Activated naive CD8-positive, alpha-beta T cell (primary cell): ENCODE results near the gene TARS3.

Source experiments
- H3K27ac Mint-ChIP-seq: one replicate; pipeline ENCODE4 v1.8.0; 2021; ENCODE audit warnings: mixed read lengths
- H3K27me3 Mint-ChIP-seq: one replicate; pipeline ENCODE4 v1.8.0; 2021; ENCODE audit warnings: mixed read lengths
- H3K36me3 Mint-ChIP-seq: one replicate; pipeline ENCODE4 v1.8.0; 2021; ENCODE audit warnings: mixed read lengths
- H3K4me1 Mint-ChIP-seq: one replicate; pipeline ENCODE4 v1.8.0; 2021; ENCODE audit warnings: low read depth, mixed read lengths
- H3K4me3 Mint-ChIP-seq: one replicate; pipeline ENCODE4 v1.8.0; 2021; ENCODE audit warnings: mild to moderate bottlenecking, mixed read lengths
- H3K9me3 Mint-ChIP-seq: one replicate; pipeline ENCODE4 v1.8.0; 2021; ENCODE audit warnings: low read depth, mixed read lengths

Gene TARS3

GRCh38 chr15:101723171-101723873, 951 bp downstream of the TARS3 start:
- H3K9me3 Mint-ChIP-seq, result no peaks in the 10 kb centered on the region
- H3K27ac Mint-ChIP-seq, result peak overlapping the region; percentile 86
- no peaks in the 10 kb centered on the region for H3K27me3 Mint-ChIP-seq
- H3K4me1 Mint-ChIP-seq, result peaks cover 29% of the 10 kb centered on the region
- H3K4me3 Mint-ChIP-seq, result peak overlapping the region; percentile 90
- peaks cover 10% of the 10 kb centered on the region for H3K36me3 Mint-ChIP-seq

GRCh38 chr15:101718896-101719295, 5.4 kb downstream of the TARS3 start:
- peaks cover 19% of the 10 kb centered on the region for H3K36me3 Mint-ChIP-seq
- H3K9me3 Mint-ChIP-seq, result no peaks in the 10 kb centered on the region
- peaks cover 26% of the 10 kb centered on the region for H3K4me1 Mint-ChIP-seq
- no peaks in the 10 kb centered on the region for H3K27me3 Mint-ChIP-seq
- H3K4me3 Mint-ChIP-seq, result no peak overlapping the region
- no peak overlapping the region for H3K27ac Mint-ChIP-seq

- Mint-ChIP-seq H3K4me3 (no peak overlapping the region), H3K4me1 (peaks cover 6% of the 10 kb centered on the region), H3K27me3 (no peaks in the 10 kb centered on the region), H3K9me3 (no peaks in the 10 kb centered on the region), H3K27ac (no peak overlapping the region), H3K36me3 (peaks cover 20% of the 10 kb centered on the region)
Measured at GRCh38 chr15:101712078-101712477, 12.2 kb downstream of the TARS3 start.

- H3K4me3 Mint-ChIP-seq, result no peak overlapping the region
- no peaks in the 10 kb centered on the region for H3K9me3 Mint-ChIP-seq
- no peak overlapping the region for H3K27ac Mint-ChIP-seq
- H3K27me3 Mint-ChIP-seq, result no peaks in the 10 kb centered on the region
- peaks cover 6% of the 10 kb centered on the region for H3K4me1 Mint-ChIP-seq
- peaks cover 20% of the 10 kb centered on the region for H3K36me3 Mint-ChIP-seq
Measured at GRCh38 chr15:101710806-101711205, 13.5 kb downstream of the TARS3 start.

GRCh38 chr15:101709466-101709865, 14.8 kb downstream of the TARS3 start:
- Mint-ChIP-seq H3K4me1 (peaks cover 6% of the 10 kb centered on the region), H3K4me3 (no peak overlapping the region), H3K27ac (no peak overlapping the region), H3K36me3 (peaks cover 28% of the 10 kb centered on the region), H3K9me3 (no peaks in the 10 kb centered on the region), H3K27me3 (no peaks in the 10 kb centered on the region)

GRCh38 chr15:101707983-101708382, 16.3 kb downstream of the TARS3 start:
- Mint-ChIP-seq H3K9me3 (no peaks in the 10 kb centered on the region), H3K4me1 (peaks cover 2% of the 10 kb centered on the region), H3K4me3 (no peak overlapping the region), H3K36me3 (peaks cover 24% of the 10 kb centered on the region), H3K27ac (no peak overlapping the region), H3K27me3 (no peaks in the 10 kb centered on the region)

- no peak overlapping the region for H3K4me3 Mint-ChIP-seq
- H3K4me1 Mint-ChIP-seq, result peaks cover 8% of the 10 kb centered on the region
- no peak overlapping the region for H3K27ac Mint-ChIP-seq
- H3K36me3 Mint-ChIP-seq, result peaks cover 38% of the 10 kb centered on the region
- H3K27me3 Mint-ChIP-seq, result no peaks in the 10 kb centered on the region
- no peaks in the 10 kb centered on the region for H3K9me3 Mint-ChIP-seq
Measured at GRCh38 chr15:101702077-101702476, 22.2 kb downstream of the TARS3 start.

GRCh38 chr15:101698314-101698713, 26.0 kb downstream of the TARS3 start:
- Mint-ChIP-seq H3K4me3 (no peak overlapping the region), H3K36me3 (peaks cover 43% of the 10 kb centered on the region), H3K27me3 (no peaks in the 10 kb centered on the region), H3K9me3 (no peaks in the 10 kb centered on the region), H3K4me1 (peaks cover 18% of the 10 kb centered on the region), H3K27ac (no peak overlapping the region)

GRCh38 chr15:101697488-101697887, 26.8 kb downstream of the TARS3 start:
- Mint-ChIP-seq H3K4me3 (no peak overlapping the region), H3K27ac (peak overlapping the region; percentile 46), H3K9me3 (no peaks in the 10 kb centered on the region), H3K36me3 (peaks cover 41% of the 10 kb centered on the region), H3K27me3 (no peaks in the 10 kb centered on the region), H3K4me1 (peaks cover 18% of the 10 kb centered on the region)

GRCh38 chr15:101696829-101697228, 27.4 kb downstream of the TARS3 start:
- no peak overlapping the region for H3K27ac Mint-ChIP-seq
- no peaks in the 10 kb centered on the region for H3K27me3 Mint-ChIP-seq
- H3K9me3 Mint-ChIP-seq, result no peaks in the 10 kb centered on the region
- H3K4me3 Mint-ChIP-seq, result no peak overlapping the region
- H3K36me3 Mint-ChIP-seq, result peaks cover 38% of the 10 kb centered on the region
- peaks cover 18% of the 10 kb centered on the region for H3K4me1 Mint-ChIP-seq

- H3K27ac Mint-ChIP-seq, result no peak overlapping the region
- H3K4me1 Mint-ChIP-seq, result peaks cover 18% of the 10 kb centered on the region
- H3K4me3 Mint-ChIP-seq, result no peak overlapping the region
- no peaks in the 10 kb centered on the region for H3K27me3 Mint-ChIP-seq
- peaks cover 23% of the 10 kb centered on the region for H3K36me3 Mint-ChIP-seq
- no peaks in the 10 kb centered on the region for H3K9me3 Mint-ChIP-seq
Measured at GRCh38 chr15:101694261-101694660, 30.0 kb downstream of the TARS3 start.

- Mint-ChIP-seq H3K27ac (no peak overlapping the region), H3K4me1 (peaks cover 18% of the 10 kb centered on the region), H3K9me3 (no peaks in the 10 kb centered on the region), H3K4me3 (no peak overlapping the region), H3K36me3 (peaks cover 23% of the 10 kb centered on the region), H3K27me3 (no peaks in the 10 kb centered on the region)
Measured at GRCh38 chr15:101692801-101693598, 31.3 kb downstream of the TARS3 start.

- no peaks in the 10 kb centered on the region for H3K9me3 Mint-ChIP-seq
- H3K36me3 Mint-ChIP-seq, result peaks cover 12% of the 10 kb centered on the region
- no peak overlapping the region for H3K4me3 Mint-ChIP-seq
Measured at GRCh38 chr15:101689901-101690300, 34.4 kb downstream of the TARS3 start.

GRCh38 chr15:101686718-101687117, 37.6 kb downstream of the TARS3 start:
- Mint-ChIP-seq H3K9me3 (no peaks in the 10 kb centered on the region), H3K27ac (no peak overlapping the region), H3K4me3 (no peak overlapping the region), H3K27me3 (no peaks in the 10 kb centered on the region), H3K36me3 (peaks cover 22% of the 10 kb centered on the region), H3K4me1 (no peaks in the 10 kb centered on the region)

More at GRCh38 chr15:101689901-101690300, 34.4 kb downstream of the TARS3 start:
- Mint-ChIP-seq H3K27me3 (no peaks in the 10 kb centered on the region), H3K4me1 (no peaks in the 10 kb centered on the region), H3K27ac (no peak overlapping the region)

GRCh38 chr15:101684877-101685276, 39.4 kb downstream of the TARS3 start:
- peaks cover 28% of the 10 kb centered on the region for H3K36me3 Mint-ChIP-seq
- H3K27ac Mint-ChIP-seq, result no peak overlapping the region
- H3K9me3 Mint-ChIP-seq, result no peaks in the 10 kb centered on the region
- no peaks in the 10 kb centered on the region for H3K27me3 Mint-ChIP-seq
- no peak overlapping the region for H3K4me3 Mint-ChIP-seq
- H3K4me1 Mint-ChIP-seq, result no peaks in the 10 kb centered on the region
